Measurements from ENCODE around the gene MPDU1. TPM values are rescaled to one million over a fixed set of nuclear protein-coding genes. Genes with fewer than 3 reads are reported as not detected.

The MPDU1 gene
- total RNA-seq = 10 to 100 TPM; 50.9 to 51.4 TPM

- DNase-seq = peak; percentile 97
- Mint-ChIP-seq H3K4me3 (peak within 1 kb of the TSS; percentile 94), H3K4me1 (ENCODE audit: low read depth) (peaks cover 55% of the 10 kb centered on the region), H3K27ac (peak within 1 kb of the TSS; percentile 99), H3K27me3 (no peaks in the 10 kb centered on the region), H3K36me3 (ENCODE audit: low read depth) (peaks cover 61% of the 10 kb centered on the region), H3K9me3 (no peaks in the 10 kb centered on the region)
- ChIA-PET CTCF (interaction anchor here (0.8 to 3.8 kb wide), 8 partner anchors 8 to 275 kb away, joined by 3 to 43 read pairs (median 4); partner anchors contain the start of genes FXR2, SENP3, TMEM102 and TP53), POLR2A (interaction anchor here (0.6 to 12.5 kb wide), 25 partner anchors 8 to 345 kb away, joined by 3 to 195 read pairs (median 3); partner anchors contain the start of genes ACAP1, CD68, FXR2 and KDM6B)
- intact Hi-C loops (cut with micrococcal nuclease) = loop anchor here (5.0 kb wide), 1 partner anchor 104 kb away; the partner anchor contains the start of genes TP53 and WRAP53
- peak; percentile 77 for ATAC-seq
- TF ChIP-seq CTCF (IDR thresholded peaks at IDR 0.05) = no peak
These were observed at the start of gene MPDU1 for GRCh38 chr17:7583253-7584109. MPDU1 (plus strand) TSS chr17:7583852; CDS start chr17:7583863, 11 bp downstream.

GRCh38 chr17:7538050-7538449 lies 45.6 kb upstream of the MPDU1 start:
- no peak for TF ChIP-seq CTCF (IDR thresholded peaks at IDR 0.05)
- Mint-ChIP-seq H3K4me3 (no peak overlapping the region), H3K9me3 (no peaks in the 10 kb centered on the region), H3K27ac (no peak overlapping the region), H3K27me3 (no peaks in the 10 kb centered on the region), H3K4me1 (ENCODE audit: low read depth) (no peaks in the 10 kb centered on the region), H3K36me3 (ENCODE audit: low read depth) (no peaks in the 10 kb centered on the region)
- intact Hi-C loops (cut with micrococcal nuclease) = no loop called here
- ATAC-seq = no peak
- ChIA-PET POLR2A (interaction anchor here (1.4 kb wide), 1 partner anchor 23 kb away, joined by 5 read pairs; no protein-coding TSS in a partner anchor), CTCF (interaction anchor here (1.8 to 3.0 kb wide), 3 partner anchors 23 to 182 kb away, joined by 4 to 17 read pairs (median 9); partner anchors contain the start of gene SENP3)
- DNase-seq = no peak

GRCh38 chr17:7538891-7539545 lies 44.6 kb upstream of the MPDU1 start:
- Mint-ChIP-seq H3K27ac (no peak overlapping the region), H3K9me3 (no peaks in the 10 kb centered on the region), H3K4me3 (no peak overlapping the region), H3K27me3 (no peaks in the 10 kb centered on the region), H3K4me1 (ENCODE audit: low read depth) (no peaks in the 10 kb centered on the region), H3K36me3 (ENCODE audit: low read depth) (no peaks in the 10 kb centered on the region)
- intact Hi-C loops (cut with micrococcal nuclease) = no loop called here
- ATAC-seq (no peak), DNase-seq (no peak)
- ChIA-PET CTCF (interaction anchor here (1.8 to 3.0 kb wide), 4 partner anchors 15 to 183 kb away, joined by 4 to 17 read pairs (median 8); partner anchors contain the start of gene SENP3), POLR2A (interaction anchor here (1.4 kb wide), 1 partner anchor 22 kb away, joined by 5 read pairs; no protein-coding TSS in a partner anchor)
- TF ChIP-seq CTCF (IDR thresholded peaks at IDR 0.05) = no peak

GRCh38 chr17:7541074-7541621 lies 42.5 kb upstream of the MPDU1 start:
- Mint-ChIP-seq H3K4me3 (no peak overlapping the region), H3K9me3 (no peaks in the 10 kb centered on the region), H3K27me3 (no peaks in the 10 kb centered on the region), H3K4me1 (ENCODE audit: low read depth) (no peaks in the 10 kb centered on the region), H3K36me3 (ENCODE audit: low read depth) (no peaks in the 10 kb centered on the region), H3K27ac (no peak overlapping the region)
- ATAC-seq (no peak), DNase-seq (no peak)
- POLR2A ChIA-PET = interaction anchor here (1.1 kb wide), 1 partner anchor 55 kb away, joined by 3 read pairs; no protein-coding TSS in a partner anchor
- intact Hi-C loops (cut with micrococcal nuclease) = no loop called here
- CTCF ChIA-PET = interaction anchor here (1.0 to 3.0 kb wide), 5 partner anchors 18 to 26 kb away, joined by 3 to 17 read pairs (median 6); partner anchors contain the start of gene SENP3
- TF ChIP-seq CTCF (IDR thresholded peaks at IDR 0.05) = no peak

Measured in activated CD8-positive, alpha-beta T cell treated with anti-CD3 and anti-CD28 coated beads for 36 hours (primary cell).